Lung (tissue), 12 donors: Measurements from ENCODE around the gene CRYBA1. TPM values are rescaled to one million over a fixed set of nuclear protein-coding genes. Genes with fewer than 3 reads are reported as not detected.

Source experiments
- ATAC-seq: fragments of 200-7000 bp; cut with Tn5 transposase; one replicate; pipeline ENCODE4 v1.9.1; 2020; ENCODE audit warnings: moderate number of reproducible peaks; ENCODE audit not compliant: insufficient read depth, low FRiP score
- DNase-seq, 3 donors: peaks; one replicate each; pipeline ENCODE4 v3.0.0-alpha.2; 2013 to 2017
- H3K27ac ChIP-seq, 2 donors: one replicate each; pipeline ENCODE4 v1.5.1; 2013; ENCODE audit warnings: mild to moderate bottlenecking in 2 of 2, moderate library complexity in 2 of 2, control low read depth in 1 of 2, inconsistent platforms in 1 of 2, low read depth in 1 of 2, low read length in 1 of 2
- H3K27me3 ChIP-seq, 3 donors: one replicate each; pipeline ENCODE4 v1.5.1; 2013; ENCODE audit warnings: low read length in 2 of 3; ENCODE audit not compliant: control insufficient read depth in 3 of 3, insufficient read depth in 3 of 3
- H3K36me3 ChIP-seq, 4 donors: one replicate each; pipeline ENCODE4 v1.5.1; 2013; ENCODE audit warnings: low read length in 4 of 4, mild to moderate bottlenecking in 1 of 4, moderate library complexity in 1 of 4; ENCODE audit not compliant: control insufficient read depth in 4 of 4, insufficient read depth in 4 of 4
- H3K4me1 ChIP-seq, 5 donors: one replicate each; pipeline ENCODE4 v1.5.1; 2013; ENCODE audit warnings: low read length in 5 of 5, mild to moderate bottlenecking in 2 of 5, moderate library complexity in 1 of 5; ENCODE audit not compliant: control insufficient read depth in 5 of 5, insufficient read depth in 5 of 5
- H3K4me3 ChIP-seq: one replicate; pipeline ENCODE4 v1.5.1; 2013; ENCODE audit warnings: mild to moderate bottlenecking, control low read depth, moderate library complexity
- H3K9ac ChIP-seq, 2 donors: one replicate each; pipeline ENCODE4 v1.5.1; 2013; ENCODE audit warnings: low read length in 2 of 2, control low read depth in 1 of 2; ENCODE audit not compliant: insufficient read depth in 1 of 2
- H3K9me3 ChIP-seq, 4 donors: one replicate each; pipeline ENCODE4 v1.5.1; 2013; ENCODE audit warnings: low read length in 3 of 4, mild to moderate bottlenecking in 1 of 4, moderate library complexity in 1 of 4; ENCODE audit not compliant: control insufficient read depth in 4 of 4, insufficient read depth in 3 of 4
- CTCF ChIP-seq: IDR thresholded peaks from 2 replicates; pipeline ENCODE4 v1.5.1; 2012; ENCODE audit warnings: mild to moderate bottlenecking; ENCODE audit errors: control extremely low read depth, extremely low read depth
- WGBS, 2 donors: extraction: QIAGEN DNeasy Blood & Tissue Kit; methylation state at CpG; one replicate each; pipeline ENCODE4 v1.1.7; 2013; 5-methylcytosine and 5-hydroxymethylcytosine counted together
- polyA plus RNA-seq, 2 donors: library from polyadenylated mRNA; stranded (reverse); fragments of 200-250 nt; gene quantifications; one replicate each; pipeline ENCODE4 v1.2.1, GENCODE V29; 2013
- total RNA-seq, 2 donors: library from RNA; depleted of rRNA in 1 of 2; stranded (reverse); fragments of >200 nt in 1 of 2; gene quantifications; one replicate each; pipeline ENCODE4 v1.2.1, GENCODE V29; 2014 to 2021
- donor health status: control.
- donor health status: control.
- donor health status: Bipolar disorder and iron deficiency.
- donor health status: healthy.
- donor health status: DM: yes; HTN: yes; CAD: no.

CRYBA1 gene
- total and polyA plus RNA-seq, 4 donors, result not detected

- peaks cover 0 to 4% (median under 1%) of the 10 kb centered on the region in 4 donors for H3K36me3 ChIP-seq
- H3K4me3 ChIP-seq, result no peak overlapping the region
- H3K27me3 ChIP-seq, result peaks cover 0 to 32% (median 0%) of the 10 kb centered on the region in 3 donors
- DNase-seq (no peak), ATAC-seq (no peak)
- H3K9me3 ChIP-seq, result no peaks in the 10 kb centered on the region
- H3K27ac ChIP-seq, result no peak overlapping the region
- peaks cover 0 to 13% (median 6%) of the 10 kb centered on the region in 5 donors for H3K4me1 ChIP-seq
- TF ChIP-seq CTCF, result no peak
- 84 to 88% methylated on average over 1 of the region's 1 CpG for whole genome bisulfite sequencing, 2 donors
- no peak overlapping the region for H3K9ac ChIP-seq
These were observed 4.0 kb downstream of the CRYBA1 start for GRCh38 chr17:29250666-29251065.

- WGBS, 2 donors, result 63 to 68% methylated on average over 2 of the region's 2 CpGs
- ATAC-seq, result no peak
These were observed 4.5 kb downstream of the CRYBA1 start for GRCh38 chr17:29251184-29251583.

GRCh38 chr17:29252101-29252791, 5.6 kb downstream of the CRYBA1 start:
- H3K27me3 ChIP-seq, result peaks cover 0 to 21% (median 0%) of the 10 kb centered on the region in 3 donors
- H3K4me1 ChIP-seq, result peaks cover 0 to 22% (median 10%) of the 10 kb centered on the region in 5 donors
- no peak overlapping the region for H3K9ac ChIP-seq
- H3K4me3 ChIP-seq, result no peak overlapping the region
- TF ChIP-seq CTCF, result no peak
- no peak overlapping the region for H3K27ac ChIP-seq
- ATAC-seq (no peak), DNase-seq (peak in 2 of 3 donors; percentile 71 to 87)
- peaks cover 0 to 4% (median under 1%) of the 10 kb centered on the region in 4 donors for H3K36me3 ChIP-seq
- WGBS, 2 donors, result 66% methylated on average over 7 of the region's 7 CpGs
- H3K9me3 ChIP-seq, result no peaks in the 10 kb centered on the region

More at GRCh38 chr17:29251184-29251583, 4.5 kb downstream of the CRYBA1 start:
- H3K4me3 ChIP-seq, result no peak overlapping the region
- no peak for DNase-seq
- peaks cover 0 to 4% (median under 1%) of the 10 kb centered on the region in 4 donors for H3K36me3 ChIP-seq
- H3K27me3 ChIP-seq, result peaks cover 0 to 31% (median 0%) of the 10 kb centered on the region in 3 donors
- H3K4me1 ChIP-seq, result peaks cover 0 to 13% (median 9%) of the 10 kb centered on the region in 5 donors
- H3K9ac ChIP-seq, result no peak overlapping the region
- no peak overlapping the region for H3K27ac ChIP-seq
- H3K9me3 ChIP-seq, result no peaks in the 10 kb centered on the region
- no peak for TF ChIP-seq CTCF
